HEK293 (cell line): ENCODE results near the gene MPC1.
"Not testable (repeated sequence)": the region's sequence is repeated elsewhere in the genome, so short reads cannot be mapped to it uniquely, and the experiment has no call there.

Experiments used
- CTCF ChIA-PET: fragments of 350-600 bp; formaldehyde crosslinking; extraction: SDS; loops from one replicate; lab custom pipeline; 2021; ENCODE audit warnings: antibody characterized with exemption; lab: Yijun Ruan, JAX
- POLR2A ChIA-PET: fragments of 300-600 bp; formaldehyde crosslinking; extraction: SDS; loops from one replicate; lab custom pipeline; 2020; ENCODE audit warnings: antibody characterized with exemption, inconsistent platforms; lab: Yijun Ruan, JAX
- H3K27ac ChIP-seq: fragments of 200-500 bp; sonication (Bioruptor generic); 2 replicates; pipeline ENCODE4 v1.5.1; 2014; ENCODE audit warnings: low read depth, low read length, control low read depth, inconsistent platforms; ENCODE audit errors: extremely low read depth
- H3K36me3 ChIP-seq, 2 experiments: fragments of 200-500 bp in 1 of 2; sonication (Bioruptor generic) in 1 of 2; 1 replicate in 1 of 2; 2 replicates in 1 of 2; pipeline ENCODE4 v1.5.1; 2014 to 2017; ENCODE audit warnings: inconsistent platforms in 2 of 2, low read length in 2 of 2; ENCODE audit not compliant: control insufficient read depth in 2 of 2, insufficient read depth in 1 of 2
- H3K4me1 ChIP-seq: fragments of 200-500 bp; sonication (Bioruptor generic); 2 replicates; pipeline ENCODE4 v1.5.1; 2014; ENCODE audit warnings: mild to moderate bottlenecking, low read length, inconsistent platforms; ENCODE audit not compliant: control insufficient read depth, insufficient read depth
- H3K4me3 ChIP-seq: 2 replicates; pipeline ENCODE4 v1.5.1; 2011; ENCODE audit warnings: low read depth, mild to moderate bottlenecking, control low read depth, low read length, moderate library complexity
- H3K9me3 ChIP-seq: fragments of 200-500 bp; sonication (Bioruptor generic); 2 replicates; pipeline ENCODE4 v1.5.1; 2014; ENCODE audit warnings: low read depth, low read length, inconsistent platforms; ENCODE audit not compliant: control insufficient read depth, insufficient read depth
- IKZF3 ChIP-seq: fragments of 450-650 bp; IDR thresholded peaks from 2 replicates; pipeline ENCODE4 v1.5.0; 2018; ENCODE audit warnings: missing biosample characterization, mild to moderate bottlenecking, missing genetic modification characterization, moderate library complexity
- KLF10 ChIP-seq: fragments of 450-650 bp; IDR thresholded peaks from 2 replicates; pipeline ENCODE4 v1.5.1; 2018; ENCODE audit warnings: missing biosample characterization, mild to moderate bottlenecking, missing genetic modification characterization
- PRDM1 ChIP-seq: fragments of 450-650 bp; formaldehyde crosslinking; IDR thresholded peaks from 2 replicates; pipeline ENCODE4; 2016; ENCODE audit warnings: missing biosample characterization, missing genetic modification characterization
- SP2 ChIP-seq: fragments of 450-650 bp; formaldehyde crosslinking; IDR thresholded peaks from 2 replicates; pipeline ENCODE4 v1.5.1; 2016; ENCODE audit warnings: missing biosample characterization, missing genetic modification characterization
- ZEB2 ChIP-seq: fragments of 450-650 bp; formaldehyde crosslinking; IDR thresholded peaks from 2 replicates; pipeline ENCODE4 v1.5.1; 2016; ENCODE audit warnings: missing biosample characterization, missing genetic modification characterization
- ZNF114 ChIP-seq: fragments of 450-650 bp; formaldehyde crosslinking; IDR thresholded peaks from 2 replicates; pipeline ENCODE4 v1.5.0; 2017; ENCODE audit warnings: missing biosample characterization, missing genetic modification characterization
- ZNF138 ChIP-seq: fragments of 450-650 bp; formaldehyde crosslinking; IDR thresholded peaks from 2 replicates; pipeline ENCODE4 v1.5.1; 2016; ENCODE audit warnings: missing biosample characterization, missing genetic modification characterization, borderline replicate concordance
- ZNF157 ChIP-seq: fragments of 450-650 bp; formaldehyde crosslinking; IDR thresholded peaks from 2 replicates; pipeline ENCODE4 v1.5.1; 2016; ENCODE audit warnings: missing biosample characterization, missing genetic modification characterization
- ZNF175 ChIP-seq: fragments of 450-650 bp; formaldehyde crosslinking; IDR thresholded peaks from 2 replicates; pipeline ENCODE4 v1.5.1; 2016; ENCODE audit warnings: missing biosample characterization, missing genetic modification characterization
- ZNF221 ChIP-seq: fragments of 450-650 bp; formaldehyde crosslinking; IDR thresholded peaks from 2 replicates; pipeline ENCODE4 v1.5.1; 2017; ENCODE audit warnings: missing biosample characterization, missing genetic modification characterization, borderline replicate concordance
- ZNF223 ChIP-seq: fragments of 450-650 bp; formaldehyde crosslinking; IDR thresholded peaks from 2 replicates; pipeline ENCODE4 v1.5.1; 2016; ENCODE audit warnings: missing biosample characterization, missing genetic modification characterization
- ZNF239 ChIP-seq: fragments of 450-650 bp; formaldehyde crosslinking; IDR thresholded peaks from 2 replicates; pipeline ENCODE4 v1.5.1; 2016; ENCODE audit warnings: missing biosample characterization, missing genetic modification characterization
- ZNF26 ChIP-seq: fragments of 450-650 bp; formaldehyde crosslinking; IDR thresholded peaks from 2 replicates; pipeline ENCODE4 v1.5.1; 2016; ENCODE audit warnings: missing biosample characterization, missing genetic modification characterization
- ZNF266 ChIP-seq: fragments of 450-650 bp; formaldehyde crosslinking; IDR thresholded peaks from 2 replicates; pipeline ENCODE4 v1.5.1; 2016; ENCODE audit warnings: missing biosample characterization, missing genetic modification characterization, low read depth
- ZNF311 ChIP-seq: fragments of 450-650 bp; formaldehyde crosslinking; IDR thresholded peaks from 2 replicates; pipeline ENCODE4 v1.5.1; 2017; ENCODE audit warnings: missing biosample characterization, missing genetic modification characterization, borderline replicate concordance
- ZNF350 ChIP-seq: fragments of 450-650 bp; formaldehyde crosslinking; IDR thresholded peaks from 2 replicates; pipeline ENCODE4 v1.5.0; 2017; ENCODE audit warnings: missing biosample characterization, mild to moderate bottlenecking, missing genetic modification characterization
- ZNF404 ChIP-seq: fragments of 450-650 bp; formaldehyde crosslinking; IDR thresholded peaks from 2 replicates; pipeline ENCODE4 v1.5.1; 2017; ENCODE audit warnings: missing biosample characterization, missing genetic modification characterization
- ZNF548 ChIP-seq: fragments of 450-650 bp; formaldehyde crosslinking; IDR thresholded peaks from 2 replicates; pipeline ENCODE4 v1.5.1; 2016; ENCODE audit warnings: missing biosample characterization, missing genetic modification characterization
- ZNF623 ChIP-seq: fragments of 450-650 bp; formaldehyde crosslinking; IDR thresholded peaks from 2 replicates; pipeline ENCODE4 v1.5.1; 2016; ENCODE audit warnings: missing biosample characterization, missing genetic modification characterization
- ZNF768 ChIP-seq: fragments of 450-650 bp; formaldehyde crosslinking; IDR thresholded peaks from 2 replicates; pipeline ENCODE4 v1.5.1; 2018; ENCODE audit warnings: missing biosample characterization, mild to moderate bottlenecking, missing genetic modification characterization
- ZNF791 ChIP-seq: fragments of 450-650 bp; formaldehyde crosslinking; IDR thresholded peaks from 2 replicates; pipeline ENCODE4 v1.5.1; 2016; ENCODE audit warnings: missing biosample characterization, missing genetic modification characterization
- ZSCAN18 ChIP-seq: fragments of 450-650 bp; formaldehyde crosslinking; IDR thresholded peaks from 2 replicates; pipeline ENCODE4 v1.5.1; 2016; ENCODE audit warnings: missing biosample characterization, missing genetic modification characterization

Gene MPC1

GRCh38 chr6:166346449-166346848 lies 36.3 kb downstream of the MPC1 start:
- ChIA-PET CTCF (interaction anchor here (1.2 to 1.7 kb wide), 2 partner anchors 33 to 70 kb away, joined by 3 to 8 read pairs; no protein-coding TSS in a partner anchor), POLR2A (no interaction called here)
- Histone ChIP-seq H3K36me3 (no peaks in the 10 kb centered on the region), H3K4me3 (no peak overlapping the region), H3K4me1 (peaks cover 1% of the 10 kb centered on the region; the same call in 1 of the 2 replicates), H3K9me3 (no peaks in the 10 kb centered on the region), H3K27ac (no peak overlapping the region)
- TF ChIP-seq ZNF223 (tag by site-specific recombination) (no peak), PRDM1 (tag by site-specific recombination) (no peak), ZSCAN18 (tag by site-specific recombination) (no peak), ZNF138 (tag by site-specific recombination) (no peak), ZEB2 (tag by site-specific recombination) (no peak), ZNF221 (tag by site-specific recombination) (no peak), ZNF114 (tag by site-specific recombination) (no peak), ZNF791 (no peak)
- TF ChIP-seq, all 188 proteins: peak for 0

DNA sequence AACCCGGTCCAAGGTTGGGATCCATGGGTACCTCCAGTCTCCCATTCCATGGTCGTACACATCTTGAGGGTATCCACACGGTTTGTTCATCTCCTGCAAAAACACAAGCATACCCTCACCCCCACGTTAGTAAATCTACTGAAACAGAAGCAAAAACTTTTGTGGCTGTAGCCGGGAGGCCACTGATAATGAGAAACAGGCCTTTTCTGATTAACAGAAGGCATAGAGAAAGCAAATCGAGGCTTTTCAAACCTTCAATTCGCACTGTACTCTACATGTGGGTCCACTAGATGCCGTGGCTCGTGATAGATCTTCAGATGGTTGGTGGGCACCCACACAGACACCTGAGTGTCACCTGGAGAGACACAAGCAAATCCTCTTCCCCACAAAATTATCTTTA lies 37.1 kb downstream of the MPC1 start:
- POLR2A ChIA-PET, result interaction anchor here (1.1 kb wide), 1 partner anchor 38 kb away, joined by 4 read pairs; no protein-coding TSS in a partner anchor

DNA sequence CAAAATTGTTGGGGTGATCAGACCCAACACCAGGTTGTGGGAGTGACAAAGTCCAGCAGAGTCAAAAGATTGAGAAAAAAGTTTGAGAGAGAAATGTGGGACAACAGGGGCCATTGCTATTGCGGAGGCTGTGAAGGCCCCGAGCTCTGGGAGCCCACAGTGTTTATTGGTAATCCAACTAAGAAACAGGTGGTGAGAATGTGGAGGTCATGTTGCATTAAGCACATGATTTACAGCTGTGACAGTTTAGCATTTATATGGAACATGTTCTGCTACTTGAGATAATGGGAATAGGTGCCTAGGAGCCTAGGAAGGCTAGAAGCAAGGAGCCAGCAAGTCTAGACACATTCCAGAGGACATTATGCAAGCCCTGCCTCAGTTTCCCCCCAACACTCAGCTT lies 37.8 kb downstream of the MPC1 start:
- not testable (repeated sequence) for H3K9me3 ChIP-seq, H3K27ac ChIP-seq, H3K4me3 ChIP-seq, H3K36me3 ChIP-seq, H3K4me1 ChIP-seq
- ChIA-PET POLR2A (interaction anchor here (0.6 to 1.1 kb wide), 5 partner anchors 11 to 1063 kb away, joined by 3 to 4 read pairs (median 3); no protein-coding TSS in a partner anchor), CTCF (interaction anchor here (0.6 to 1.4 kb wide), 5 partner anchors 16 to 395 kb away, joined by 3 to 5 read pairs (median 3); no protein-coding TSS in a partner anchor)

More for the DNA sequence above, 37.1 kb downstream of the MPC1 start:
- CTCF ChIA-PET, result interaction anchor here (0.6 to 0.8 kb wide), 2 partner anchors 55 to 396 kb away, joined by 3 to 5 read pairs; no protein-coding TSS in a partner anchor
- not testable (repeated sequence) for H3K36me3 ChIP-seq, H3K9me3 ChIP-seq, H3K4me1 ChIP-seq, H3K4me3 ChIP-seq, H3K27ac ChIP-seq

GRCh38 chr6:166344240-166344639 lies 38.5 kb downstream of the MPC1 start:
- Histone ChIP-seq H3K9me3 (no peaks in the 10 kb centered on the region), H3K27ac (no peak overlapping the region), H3K4me3 (no peak overlapping the region), H3K36me3 (peaks cover 0 to 13% of the 10 kb centered on the region in 2 experiments; a peak in 2 of 3 replicates), H3K4me1 (peaks cover 3% of the 10 kb centered on the region; the same call in 1 of the 2 replicates)
- POLR2A ChIA-PET, result interaction anchor here (0.6 to 0.9 kb wide), 4 partner anchors 10 to 1062 kb away, joined by 3 read pairs; no protein-coding TSS in a partner anchor
- CTCF ChIA-PET, result interaction anchor here (1.4 kb wide), 1 partner anchor 37 kb away, joined by 4 read pairs; no protein-coding TSS in a partner anchor
- TF ChIP-seq ZNF157 (tag by site-specific recombination), result no peak
- no peak for TF ChIP-seq ZNF548
- TF ChIP-seq ZNF26 (tag by site-specific recombination), result no peak
- TF ChIP-seq ZNF404 (tag by site-specific recombination), result no peak
- no peak for TF ChIP-seq ZNF768 (tag by site-specific recombination)
- no peak for TF ChIP-seq ZNF311 (tag by site-specific recombination)
- TF ChIP-seq ZNF266 (tag by site-specific recombination), result no peak
- TF ChIP-seq ZNF175, result no peak
- TF ChIP-seq ZNF350 (tag by site-specific recombination), result no peak
- TF ChIP-seq KLF10 (tag by site-specific recombination), result no peak
- no peak for TF ChIP-seq ZNF239 (tag by site-specific recombination)
- TF ChIP-seq ZNF623 (tag by site-specific recombination), result no peak
- no peak for TF ChIP-seq IKZF3 (tag by site-specific recombination)
- TF ChIP-seq SP2 (tag by site-specific recombination), result no peak
